Fibroblast of lung (primary cell): ENCODE data around the gene REC114.

Experiments used
- EZH2 ChIP-seq: IDR thresholded peaks from 2 replicates; pipeline ENCODE4 v1.5.1; 2012; ENCODE audit warnings: low read length, control low read depth, mild to moderate bottlenecking; ENCODE audit errors: missing control alignments
- TF ChIP-seq, protein P1 (sequence below), 2 donors: IDR thresholded peaks in 1 of 2; conservative IDR thresholded peaks in 1 of 2; 1 replicate in 1 of 2; 2 replicates in 1 of 2; pipeline ENCODE4 v1.5.1; 2011 to 2012; ENCODE audit warnings: low read length in 2 of 2, control low read depth in 1 of 2, inconsistent platforms in 1 of 2, low read depth in 1 of 2, mild to moderate bottlenecking in 1 of 2

- TF ChIP-seq, protein P1, sequence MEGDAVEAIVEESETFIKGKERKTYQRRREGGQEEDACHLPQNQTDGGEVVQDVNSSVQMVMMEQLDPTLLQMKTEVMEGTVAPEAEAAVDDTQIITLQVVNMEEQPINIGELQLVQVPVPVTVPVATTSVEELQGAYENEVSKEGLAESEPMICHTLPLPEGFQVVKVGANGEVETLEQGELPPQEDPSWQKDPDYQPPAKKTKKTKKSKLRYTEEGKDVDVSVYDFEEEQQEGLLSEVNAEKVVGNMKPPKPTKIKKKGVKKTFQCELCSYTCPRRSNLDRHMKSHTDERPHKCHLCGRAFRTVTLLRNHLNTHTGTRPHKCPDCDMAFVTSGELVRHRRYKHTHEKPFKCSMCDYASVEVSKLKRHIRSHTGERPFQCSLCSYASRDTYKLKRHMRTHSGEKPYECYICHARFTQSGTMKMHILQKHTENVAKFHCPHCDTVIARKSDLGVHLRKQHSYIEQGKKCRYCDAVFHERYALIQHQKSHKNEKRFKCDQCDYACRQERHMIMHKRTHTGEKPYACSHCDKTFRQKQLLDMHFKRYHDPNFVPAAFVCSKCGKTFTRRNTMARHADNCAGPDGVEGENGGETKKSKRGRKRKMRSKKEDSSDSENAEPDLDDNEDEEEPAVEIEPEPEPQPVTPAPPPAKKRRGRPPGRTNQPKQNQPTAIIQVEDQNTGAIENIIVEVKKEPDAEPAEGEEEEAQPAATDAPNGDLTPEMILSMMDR (conservative IDR thresholded peaks at IDR 0.05 in 1 of 2, IDR thresholded peaks at IDR 0.05 in 1 of 2; ENCODE audit: low read depth in 1 of 2, low read length in 2 of 2), result no peak
- TF ChIP-seq EZH2, result no peak
Observed at GRCh38 chr15:73573572-73573971, 130.6 kb downstream of the REC114 start.
